ENCODE results near the gene ANO4. TPM values are rescaled to one million over a fixed set of nuclear protein-coding genes. Genes with fewer than 3 reads are reported as not detected.

Gene ANO4
- total RNA-seq, 1 donor from 2014 or later = 0.74 TPM

DNA sequence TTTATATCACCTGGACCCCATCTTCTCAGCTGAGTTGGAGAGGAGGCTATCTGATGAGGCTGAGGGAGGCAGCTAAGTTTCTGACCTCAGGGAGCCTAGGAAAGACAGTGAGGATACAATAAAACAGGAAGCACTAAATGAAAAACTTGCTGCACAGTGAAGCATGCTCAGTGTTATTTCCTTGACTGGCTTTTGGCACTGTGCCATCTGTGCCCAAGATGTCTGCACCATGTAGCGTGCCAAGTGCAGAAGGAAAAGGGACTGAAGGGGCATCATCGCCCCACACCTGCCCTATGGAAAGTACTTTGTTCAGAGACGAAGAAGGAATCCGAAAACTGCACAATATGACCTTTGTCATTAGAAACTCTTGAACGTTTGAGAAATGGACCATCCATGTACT, 102.7 kb downstream of the ANO4 start:
- no peak for TF ChIP-seq POLR2AphosphoS5 (IDR thresholded peaks at IDR 0.05; ENCODE audit: insufficient read depth in 1 of 2, low read depth in 1 of 2)
- TF ChIP-seq, protein P1, sequence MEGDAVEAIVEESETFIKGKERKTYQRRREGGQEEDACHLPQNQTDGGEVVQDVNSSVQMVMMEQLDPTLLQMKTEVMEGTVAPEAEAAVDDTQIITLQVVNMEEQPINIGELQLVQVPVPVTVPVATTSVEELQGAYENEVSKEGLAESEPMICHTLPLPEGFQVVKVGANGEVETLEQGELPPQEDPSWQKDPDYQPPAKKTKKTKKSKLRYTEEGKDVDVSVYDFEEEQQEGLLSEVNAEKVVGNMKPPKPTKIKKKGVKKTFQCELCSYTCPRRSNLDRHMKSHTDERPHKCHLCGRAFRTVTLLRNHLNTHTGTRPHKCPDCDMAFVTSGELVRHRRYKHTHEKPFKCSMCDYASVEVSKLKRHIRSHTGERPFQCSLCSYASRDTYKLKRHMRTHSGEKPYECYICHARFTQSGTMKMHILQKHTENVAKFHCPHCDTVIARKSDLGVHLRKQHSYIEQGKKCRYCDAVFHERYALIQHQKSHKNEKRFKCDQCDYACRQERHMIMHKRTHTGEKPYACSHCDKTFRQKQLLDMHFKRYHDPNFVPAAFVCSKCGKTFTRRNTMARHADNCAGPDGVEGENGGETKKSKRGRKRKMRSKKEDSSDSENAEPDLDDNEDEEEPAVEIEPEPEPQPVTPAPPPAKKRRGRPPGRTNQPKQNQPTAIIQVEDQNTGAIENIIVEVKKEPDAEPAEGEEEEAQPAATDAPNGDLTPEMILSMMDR (IDR thresholded peaks at IDR 0.05) = no peak
- no peak for TF ChIP-seq POLR2A (IDR thresholded peaks at IDR 0.05)
- Histone ChIP-seq H3K4me3 (no peak overlapping the region), H3K27ac (no peak overlapping the region), H3K9me3 (no peaks in the 10 kb centered on the region), H3K27me3 (no peaks in the 10 kb centered on the region), H3K4me1 (no peaks in the 10 kb centered on the region), H3K36me3 (no peaks in the 10 kb centered on the region)
- intact Hi-C loops (cut with DNase I) = no loop called here
- DNase-seq (ENCODE audit: extremely low spot score in 2 of 2) = no peak

DNA sequence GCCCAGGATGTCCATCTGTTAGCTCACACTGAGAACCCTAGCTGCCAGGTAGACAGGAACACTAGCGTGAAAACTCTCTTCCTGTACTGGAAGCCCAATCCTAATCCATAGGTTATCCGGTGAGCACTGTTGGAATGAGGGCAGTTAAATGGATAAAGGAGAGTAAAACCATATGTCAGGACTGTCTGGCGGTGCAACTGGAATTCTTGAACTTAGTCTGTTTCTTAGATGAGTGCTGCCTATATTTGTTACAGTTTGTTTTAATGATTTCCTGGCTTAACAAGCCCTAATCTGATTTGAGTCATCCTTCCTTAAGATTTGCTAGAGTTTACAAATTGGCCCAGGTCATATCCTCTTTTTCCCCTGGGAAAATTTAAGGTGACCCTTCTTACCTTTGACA, 104.7 kb downstream of the ANO4 start:
- TF ChIP-seq, protein P1 (IDR thresholded peaks at IDR 0.05) = no peak
- no peak for TF ChIP-seq POLR2AphosphoS5 (IDR thresholded peaks at IDR 0.05; ENCODE audit: insufficient read depth in 1 of 2, low read depth in 1 of 2)
- TF ChIP-seq POLR2A (IDR thresholded peaks at IDR 0.05) = no peak
- no peaks in the 10 kb centered on the region for H3K4me1 ChIP-seq
- H3K36me3 ChIP-seq = no peaks in the 10 kb centered on the region
- no peaks in the 10 kb centered on the region for H3K9me3 ChIP-seq
- intact Hi-C loops (cut with DNase I) = no loop called here
- no peak overlapping the region for H3K4me3 ChIP-seq
- H3K27ac ChIP-seq = no peak overlapping the region
- H3K27me3 ChIP-seq = no peaks in the 10 kb centered on the region
- DNase-seq (ENCODE audit: extremely low spot score in 2 of 2) = no peak

DNA sequence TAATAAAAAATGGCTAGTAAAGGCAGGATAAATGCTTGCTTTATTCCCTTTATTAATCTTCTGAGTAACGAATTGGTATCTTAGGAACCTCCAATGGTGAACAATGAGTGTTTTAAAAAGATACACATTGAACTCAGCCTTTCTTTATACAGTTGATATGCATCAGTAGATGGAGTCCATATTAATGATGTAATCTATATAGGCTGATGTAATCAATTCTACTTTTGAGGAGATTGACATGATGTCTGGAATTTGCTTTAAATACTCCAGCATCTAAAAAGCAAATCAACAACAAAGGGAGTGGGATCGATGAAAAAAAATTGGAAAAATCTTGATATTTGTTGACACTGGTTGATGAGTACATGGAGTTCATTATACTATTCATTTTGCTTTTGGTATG, 106.2 kb downstream of the ANO4 start:
- no peaks in the 10 kb centered on the region for H3K4me1 ChIP-seq
- no peak for DNase-seq (ENCODE audit: extremely low spot score in 2 of 2)
- intact Hi-C loops (cut with DNase I) = no loop called here

DNA sequence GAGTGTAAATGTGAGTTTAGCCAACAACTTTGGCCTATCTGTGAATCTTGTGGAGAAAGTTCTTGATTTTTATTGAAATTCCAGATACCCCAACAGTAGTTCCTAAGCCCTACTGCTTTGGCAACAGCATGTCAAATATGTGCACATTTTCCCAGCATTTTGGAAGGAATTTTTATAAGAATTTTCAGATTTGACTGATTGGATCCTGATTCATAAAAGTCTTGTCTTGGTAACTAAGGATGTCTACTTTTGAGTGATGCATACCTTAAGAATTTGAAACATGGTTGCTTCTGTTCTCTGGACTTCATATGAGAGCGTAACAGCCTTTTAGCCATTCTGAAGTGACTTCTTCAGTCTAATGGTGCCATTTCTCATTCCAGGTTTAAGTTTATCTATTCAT, 106.7 kb downstream of the ANO4 start:
- no peak for DNase-seq (ENCODE audit: extremely low spot score in 2 of 2)
- TF ChIP-seq, protein P1 (IDR thresholded peaks at IDR 0.05) = no peak
- TF ChIP-seq POLR2AphosphoS5 (IDR thresholded peaks at IDR 0.05; ENCODE audit: insufficient read depth in 1 of 2, low read depth in 1 of 2) = no peak
- TF ChIP-seq POLR2A (IDR thresholded peaks at IDR 0.05) = no peak

More for the DNA sequence above, 106.2 kb downstream of the ANO4 start:
- Histone ChIP-seq H3K4me3 (no peak overlapping the region), H3K27ac (no peak overlapping the region), H3K36me3 (no peaks in the 10 kb centered on the region), H3K9me3 (no peaks in the 10 kb centered on the region), H3K27me3 (no peaks in the 10 kb centered on the region)
- TF ChIP-seq POLR2AphosphoS5 (IDR thresholded peaks at IDR 0.05; ENCODE audit: insufficient read depth in 1 of 2, low read depth in 1 of 2) (no peak), POLR2A (IDR thresholded peaks at IDR 0.05) (no peak)
- TF ChIP-seq, protein P1 (IDR thresholded peaks at IDR 0.05) = no peak

DNA sequence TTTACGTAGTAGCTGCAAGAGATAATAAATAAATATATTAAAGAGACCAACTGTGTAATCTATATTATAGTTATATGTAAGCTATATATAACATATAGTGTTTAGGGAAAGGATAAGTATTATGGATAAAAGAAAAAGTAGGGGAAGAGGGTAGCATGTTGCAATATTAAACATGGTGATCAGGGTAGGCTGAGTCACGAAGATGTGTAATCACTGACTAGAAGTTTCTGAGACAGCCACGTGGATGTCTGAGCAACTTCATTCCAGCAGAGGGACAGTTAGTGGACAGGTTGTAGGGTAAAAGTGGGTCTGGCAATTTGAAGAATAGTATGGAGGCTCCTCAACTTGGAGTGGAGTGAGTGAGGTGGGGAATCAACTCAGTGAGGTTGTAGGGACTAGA, 109.7 kb downstream of the ANO4 start:
- no peak for DNase-seq (ENCODE audit: extremely low spot score in 2 of 2)
- no peaks in the 10 kb centered on the region for H3K36me3 ChIP-seq
- H3K4me1 ChIP-seq = no peaks in the 10 kb centered on the region
- H3K4me3 ChIP-seq = no peak overlapping the region
- no peaks in the 10 kb centered on the region for H3K9me3 ChIP-seq
- no peak overlapping the region for H3K27ac ChIP-seq
- TF ChIP-seq, protein P1 (IDR thresholded peaks at IDR 0.05) = no peak
- no peak for TF ChIP-seq POLR2A (IDR thresholded peaks at IDR 0.05)
- no peak for TF ChIP-seq POLR2AphosphoS5 (IDR thresholded peaks at IDR 0.05; ENCODE audit: insufficient read depth in 1 of 2, low read depth in 1 of 2)
- no peaks in the 10 kb centered on the region for H3K27me3 ChIP-seq
- intact Hi-C loops (cut with DNase I) = no loop called here

More for the DNA sequence above, 106.7 kb downstream of the ANO4 start:
- Histone ChIP-seq H3K9me3 (no peaks in the 10 kb centered on the region), H3K4me1 (no peaks in the 10 kb centered on the region), H3K27me3 (no peaks in the 10 kb centered on the region), H3K4me3 (no peak overlapping the region), H3K36me3 (no peaks in the 10 kb centered on the region), H3K27ac (no peak overlapping the region)
- intact Hi-C loops (cut with DNase I) = no loop called here
